ENCODE data around the gene NUTM2A.
"Not testable (repeated sequence)": the region's sequence is repeated elsewhere in the genome, so short reads cannot be mapped to it uniquely, and the experiment has no call there.

Gene NUTM2A

DNA sequence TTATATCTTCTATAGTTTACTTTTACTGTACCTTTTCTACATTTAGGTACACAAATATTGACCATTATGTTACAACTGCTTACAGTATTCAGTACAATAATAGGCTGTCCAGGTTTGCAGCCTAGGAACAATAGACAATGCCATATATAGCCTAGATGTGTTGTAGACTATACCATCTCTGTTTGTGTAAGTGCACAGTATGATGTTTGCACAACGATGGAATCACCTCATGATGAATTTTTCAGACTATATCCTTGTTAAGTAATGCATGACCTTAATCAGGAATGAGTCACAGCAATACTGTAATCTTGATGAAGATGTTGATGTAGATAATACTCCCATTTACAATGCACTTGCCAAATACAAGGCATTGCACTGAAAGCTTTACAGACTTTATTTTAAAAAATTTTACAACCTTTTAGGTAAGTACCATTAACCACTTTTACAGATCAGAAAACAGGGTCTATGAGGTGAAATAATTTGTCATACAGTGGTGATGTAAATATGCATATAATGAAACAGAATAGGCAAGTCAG, 23.6 kb downstream of the NUTM2A start:
- DNase-seq = not testable (repeated sequence)

DNA sequence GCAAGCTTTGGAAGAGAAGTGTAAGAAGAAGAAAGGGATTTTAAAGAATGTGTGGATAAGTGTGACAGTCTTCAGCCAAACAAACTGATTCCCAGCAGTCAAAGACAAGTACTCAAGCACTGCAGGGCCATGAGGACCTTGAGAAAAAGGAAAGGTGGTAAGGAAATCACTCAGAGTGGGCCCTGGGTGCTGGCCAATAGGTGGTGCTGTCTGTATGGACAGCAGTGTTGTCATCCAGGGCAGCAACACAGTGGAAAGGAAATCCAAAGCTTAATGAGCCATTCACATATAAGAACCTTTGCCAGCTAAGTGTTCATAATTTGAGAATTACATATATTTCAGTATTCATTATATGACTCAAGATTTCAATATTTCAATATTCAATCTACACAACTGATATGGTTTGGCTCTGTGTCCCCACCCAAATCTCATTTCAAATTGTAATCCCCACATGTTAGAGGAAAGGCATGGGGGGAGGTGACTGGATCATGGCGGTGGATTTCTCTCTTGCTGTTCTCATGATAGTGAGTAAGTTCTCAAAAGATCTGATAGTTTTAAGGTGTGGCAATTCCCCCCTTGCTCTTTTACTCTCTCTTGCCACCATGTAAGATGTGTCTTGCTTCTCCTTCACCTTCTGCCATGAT, 55.6 kb downstream of the NUTM2A start:
- DNase-seq = not testable (repeated sequence)
